GM12872 (cell line): ENCODE measurements around the gene FAM13C.

Source experiments
- CTCF ChIP-seq: IDR thresholded peaks from 3 replicates; pipeline ENCODE4 v1.5.1; 2011; ENCODE audit warnings: low read depth, mild to moderate bottlenecking, low read length, moderate library complexity; ENCODE audit not compliant: insufficient read depth

The FAM13C gene

GRCh38 chr10:59270492-59270891 is 91.9 kb downstream of the FAM13C start:
- TF ChIP-seq CTCF = no peak

GRCh38 chr10:59269651-59270050 is 92.7 kb downstream of the FAM13C start:
- no peak for TF ChIP-seq CTCF

GRCh38 chr10:59268460-59268859 is 93.9 kb downstream of the FAM13C start:
- TF ChIP-seq CTCF = no peak

- no peak for TF ChIP-seq CTCF
Measured at GRCh38 chr10:59266321-59266720, 96.0 kb downstream of the FAM13C start.

- no peak for TF ChIP-seq CTCF
Measured at GRCh38 chr10:59265141-59265540, 97.2 kb downstream of the FAM13C start.

GRCh38 chr10:59258890-59259289 is 103.5 kb downstream of the FAM13C start:
- TF ChIP-seq CTCF = no peak

GRCh38 chr10:59257224-59257623 is 105.1 kb downstream of the FAM13C start:
- TF ChIP-seq CTCF = no peak

GRCh38 chr10:59255463-59255862 is 106.9 kb downstream of the FAM13C start:
- TF ChIP-seq CTCF = no peak
